COLO829 (cell line): ENCODE measurements around the gene ADCY7.

Experiments used
- DNase-seq: peaks from one replicate; pipeline ENCODE4 v3.0.0; 2012; ENCODE audit warnings: low spot score

Gene ADCY7

DNA sequence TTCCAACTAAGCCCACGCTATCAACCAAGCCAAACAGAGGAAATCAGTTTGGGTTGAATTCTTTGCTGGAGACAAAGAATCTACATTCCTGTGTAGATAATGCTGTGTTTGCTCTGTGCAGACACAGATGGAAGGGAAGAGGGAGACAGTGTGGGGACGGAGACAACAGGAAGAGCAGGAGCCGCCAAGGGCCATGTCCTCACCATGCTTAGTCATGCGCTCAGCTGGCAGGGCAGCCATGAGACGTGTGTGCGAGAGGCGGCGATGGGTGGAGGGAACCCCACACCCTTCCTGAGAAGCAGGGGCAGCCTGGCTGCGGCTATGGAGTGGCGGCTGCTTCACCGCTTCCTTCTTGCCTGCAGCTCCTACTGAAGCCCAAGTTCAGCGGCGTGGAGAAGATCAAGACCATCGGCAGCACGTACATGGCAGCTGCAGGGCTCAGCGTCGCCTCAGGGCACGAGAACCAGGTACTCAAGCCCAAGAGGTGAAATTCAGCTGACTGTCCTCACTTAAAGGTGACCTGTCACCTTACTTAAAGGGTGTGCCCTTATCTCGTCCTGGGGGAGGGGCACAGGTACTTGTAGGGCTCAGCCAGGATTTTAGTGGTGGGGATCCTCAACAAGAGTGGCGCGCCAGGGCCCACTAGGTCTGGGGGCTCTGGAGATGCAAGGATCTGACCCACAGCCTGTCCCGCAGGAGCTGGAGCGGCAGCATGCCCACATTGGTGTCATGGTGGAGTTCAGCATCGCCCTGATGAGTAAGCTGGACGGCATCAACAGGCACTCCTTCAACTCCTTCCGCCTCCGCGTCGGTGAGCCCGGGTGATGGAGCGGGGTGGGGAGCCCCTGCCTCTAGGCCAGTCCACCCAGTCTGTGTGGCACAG, 47.5 kb downstream of the ADCY7 start:
- no peak for DNase-seq

DNA sequence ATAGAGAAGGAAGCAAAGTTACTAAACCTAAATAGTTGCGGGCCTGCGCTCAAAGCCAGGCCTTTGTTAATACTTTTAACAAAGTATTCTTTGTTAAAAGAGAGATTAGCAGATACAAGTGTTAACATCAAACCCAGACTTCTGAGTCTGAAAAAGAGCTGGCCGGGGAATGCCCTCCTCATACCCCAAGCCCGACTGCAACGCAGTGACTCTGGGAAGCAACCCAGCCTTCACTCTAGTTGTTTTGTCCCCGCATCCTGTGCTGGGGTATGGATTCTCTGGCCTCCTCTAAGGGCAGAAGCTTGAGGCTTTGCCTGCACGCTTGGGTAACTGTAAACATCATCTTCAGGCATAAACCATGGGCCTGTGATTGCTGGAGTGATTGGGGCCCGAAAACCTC, 48.3 kb downstream of the ADCY7 start:
- DNase-seq, result peak; percentile 18

DNA sequence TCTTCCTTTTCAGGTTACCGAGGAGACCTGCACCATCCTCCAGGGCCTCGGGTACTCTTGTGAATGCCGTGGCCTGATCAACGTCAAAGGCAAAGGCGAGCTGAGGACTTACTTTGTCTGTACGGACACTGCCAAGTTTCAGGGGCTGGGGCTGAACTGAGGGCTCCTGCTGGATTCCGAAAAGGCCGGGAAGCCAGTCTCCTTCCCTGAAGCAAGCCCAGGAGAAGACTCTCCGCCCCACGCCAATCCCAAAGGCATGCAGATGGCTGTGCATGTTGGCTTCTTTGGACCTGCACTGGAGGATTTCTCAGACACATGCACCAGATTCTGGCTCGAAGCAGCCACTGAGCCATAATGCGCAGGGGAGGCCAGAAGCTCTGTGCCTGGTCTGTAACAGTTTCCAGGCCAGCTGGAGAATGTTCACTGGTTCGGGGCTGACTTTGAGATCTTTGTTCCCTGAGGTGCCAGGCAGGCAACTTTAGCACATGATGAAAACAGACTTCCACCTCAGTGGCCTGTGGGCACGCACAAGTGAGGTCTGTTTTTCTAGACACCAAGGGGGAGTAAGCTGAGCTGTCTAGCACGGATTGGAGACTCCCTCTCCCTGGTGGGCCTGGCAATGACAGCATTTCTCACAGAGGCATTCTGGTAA, 49.1 kb downstream of the ADCY7 start:
- DNase-seq, result no peak

DNA sequence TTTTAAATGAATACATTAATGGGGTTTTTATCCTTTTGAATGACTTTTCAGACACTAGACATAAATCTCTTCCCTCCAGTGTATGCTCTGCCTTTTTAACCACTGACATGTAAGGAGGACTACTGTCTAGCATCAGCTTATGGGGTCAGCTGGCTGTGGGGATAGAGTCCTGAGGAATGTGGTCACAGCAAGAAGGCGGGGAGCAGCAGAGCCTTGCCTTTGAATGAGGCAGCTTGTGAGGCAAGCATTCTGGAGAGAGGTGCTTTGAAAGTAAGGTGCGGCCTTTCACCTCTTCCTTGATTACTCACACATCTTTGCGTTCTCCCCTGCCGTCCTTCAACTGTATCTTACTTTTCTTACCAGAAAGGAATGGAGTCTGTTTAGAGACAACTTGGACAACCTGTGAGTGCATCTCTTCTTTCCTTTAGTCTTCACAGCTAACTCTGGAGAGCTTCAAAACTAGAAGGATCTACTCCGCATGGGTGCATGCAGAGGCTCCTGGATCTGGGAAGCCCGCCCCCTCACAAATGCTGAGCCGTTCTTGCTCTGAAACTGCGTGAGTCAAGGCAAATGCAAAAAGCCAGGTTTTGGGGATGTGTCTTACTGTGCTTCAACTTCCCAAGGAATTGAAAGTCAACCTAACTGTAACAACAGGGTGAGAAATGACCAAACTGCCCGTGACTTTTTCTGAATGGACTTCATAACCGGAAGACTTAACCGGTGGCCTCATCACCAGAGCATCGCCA, 49.9 kb downstream of the ADCY7 start:
- no peak for DNase-seq

DNA sequence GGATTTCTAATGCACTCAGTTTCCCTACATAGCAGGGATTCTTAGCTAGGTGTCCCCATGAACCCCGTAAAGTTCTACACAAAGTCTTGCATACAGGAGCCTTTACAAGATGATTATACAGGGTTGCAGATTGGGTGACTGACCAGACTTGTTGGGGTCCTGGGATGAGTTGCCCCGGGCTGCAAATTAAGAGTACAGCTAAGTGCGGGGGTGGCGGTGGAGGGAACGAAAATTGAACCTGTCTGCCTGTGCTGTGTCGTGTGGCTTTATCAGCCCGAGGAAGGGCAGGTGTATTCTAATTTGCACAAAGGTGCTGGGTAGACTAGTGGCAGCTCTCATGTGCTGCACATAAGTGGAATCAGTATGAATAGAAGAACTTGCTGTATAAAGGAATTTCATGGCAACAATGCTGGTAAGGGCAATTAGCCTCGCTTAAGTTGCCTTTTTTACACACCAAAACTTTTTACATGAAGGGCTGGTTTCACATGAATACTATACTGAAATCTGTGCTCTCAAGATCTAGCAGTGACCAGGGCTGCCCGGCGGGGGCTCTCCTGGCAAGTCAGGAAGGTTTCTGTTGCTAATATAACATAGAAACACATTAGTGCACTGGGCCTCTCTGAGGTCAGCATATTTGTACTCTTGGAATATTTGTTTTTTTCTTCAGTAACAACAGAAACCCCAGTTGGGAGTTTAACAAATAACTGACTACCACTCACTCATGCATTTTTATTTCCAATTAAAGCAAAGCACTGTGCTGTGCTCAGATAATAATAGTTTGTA, 50.7 kb downstream of the ADCY7 start:
- no peak for DNase-seq

DNA sequence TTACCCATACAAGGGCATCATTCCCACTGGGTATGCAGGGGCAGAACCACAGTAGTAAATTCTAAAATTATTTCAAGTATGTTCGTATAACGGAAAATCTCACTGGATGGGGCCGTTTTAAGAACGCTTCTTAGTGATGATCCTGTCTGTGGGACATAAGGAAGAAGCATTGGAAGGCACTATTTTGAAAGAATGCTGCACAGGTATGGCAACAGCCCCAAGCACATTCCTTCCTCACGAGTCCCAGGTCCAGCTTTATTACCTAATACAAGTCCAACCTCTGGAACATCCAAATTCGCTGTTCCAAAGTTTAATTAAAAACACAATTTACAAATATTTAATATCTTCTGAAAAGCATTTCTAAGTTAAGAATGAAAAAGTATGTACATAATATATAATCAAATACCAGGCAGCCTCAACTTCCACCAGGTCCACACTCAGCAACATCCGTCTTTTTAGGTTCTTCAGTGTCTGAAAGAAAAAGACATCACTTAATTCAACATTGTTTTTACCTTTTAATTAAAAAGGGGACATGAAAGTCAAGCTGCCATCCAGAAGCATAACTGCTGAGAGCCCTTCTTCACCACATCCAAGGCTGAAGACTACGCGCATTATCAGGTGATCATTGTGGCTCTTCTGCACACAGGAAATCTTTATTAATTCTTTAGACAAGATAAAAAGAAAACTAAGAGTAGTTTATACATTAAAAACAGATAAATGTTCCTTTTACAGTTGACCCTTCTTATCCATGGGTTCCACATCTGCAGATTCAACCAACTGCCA, 52.6 kb downstream of the ADCY7 start:
- DNase-seq, result no peak

DNA sequence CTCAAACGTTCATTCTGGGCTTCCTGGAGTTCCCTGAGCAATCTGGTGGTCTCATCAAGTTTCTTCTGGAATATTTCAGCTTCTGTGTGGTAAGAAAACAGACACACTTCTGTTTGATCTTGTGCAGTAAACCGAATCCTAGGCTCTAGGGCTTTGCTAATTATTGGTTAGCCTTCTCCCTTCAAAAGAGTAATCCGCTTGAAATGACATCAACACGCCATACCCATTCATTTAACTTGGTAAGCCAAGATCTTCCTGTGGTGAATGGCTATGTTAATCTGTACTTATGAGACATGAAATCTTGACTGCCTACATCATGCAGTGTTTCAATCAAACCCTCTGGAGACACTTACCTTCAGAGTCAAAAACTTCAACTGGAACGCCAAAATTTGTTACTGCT, 54.0 kb downstream of the ADCY7 start:
- no peak for DNase-seq

DNA sequence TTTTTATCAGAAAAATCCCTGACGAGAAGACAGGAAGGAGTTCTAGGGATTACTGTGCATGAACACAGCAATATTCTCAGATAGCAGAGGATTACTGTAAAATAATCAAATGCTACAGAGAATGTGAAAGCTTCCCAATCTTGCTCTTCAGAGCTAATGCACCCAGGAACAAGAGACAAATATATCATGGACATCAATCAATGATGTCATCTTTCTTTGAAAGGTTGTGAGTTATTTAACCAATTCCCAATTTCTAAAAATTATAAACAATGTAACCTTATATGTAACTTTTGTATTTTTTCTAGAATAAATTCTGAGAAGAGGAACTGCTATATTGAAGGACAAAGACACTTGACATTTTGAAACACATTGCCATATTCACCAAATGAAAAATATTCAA, 56.0 kb downstream of the ADCY7 start:
- DNase-seq, result no peak

DNA sequence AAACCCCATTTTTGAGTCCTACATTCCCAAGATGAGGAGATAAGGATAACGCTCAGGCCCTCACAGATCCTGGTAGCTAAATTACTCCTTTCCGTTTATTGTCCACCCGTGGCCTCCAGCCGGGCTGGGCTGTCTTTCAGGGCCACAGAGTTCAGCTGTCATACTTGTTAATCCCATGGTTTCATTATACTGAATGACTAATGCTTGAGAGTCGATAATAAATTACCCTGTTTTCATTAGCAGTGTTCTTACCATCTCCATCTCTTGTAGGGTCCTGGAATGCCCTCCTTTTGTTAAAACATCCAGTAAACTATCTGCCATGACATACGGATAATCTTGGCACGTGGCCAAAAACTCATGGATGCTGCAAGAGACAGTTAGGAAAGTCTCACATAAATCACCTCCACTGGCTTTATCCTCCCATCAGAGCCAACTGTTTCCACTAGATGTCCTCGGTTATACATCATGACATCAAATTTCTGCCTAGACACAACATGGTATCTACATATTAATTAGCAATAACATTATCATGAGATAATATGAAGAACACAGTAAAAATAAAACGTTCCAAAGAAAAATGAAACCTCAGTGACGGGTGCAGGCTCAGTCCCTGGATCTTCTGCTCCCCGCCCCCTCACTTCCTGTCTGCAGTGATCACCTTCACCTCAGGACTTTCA, 57.1 kb downstream of the ADCY7 start:
- DNase-seq, result no peak

DNA sequence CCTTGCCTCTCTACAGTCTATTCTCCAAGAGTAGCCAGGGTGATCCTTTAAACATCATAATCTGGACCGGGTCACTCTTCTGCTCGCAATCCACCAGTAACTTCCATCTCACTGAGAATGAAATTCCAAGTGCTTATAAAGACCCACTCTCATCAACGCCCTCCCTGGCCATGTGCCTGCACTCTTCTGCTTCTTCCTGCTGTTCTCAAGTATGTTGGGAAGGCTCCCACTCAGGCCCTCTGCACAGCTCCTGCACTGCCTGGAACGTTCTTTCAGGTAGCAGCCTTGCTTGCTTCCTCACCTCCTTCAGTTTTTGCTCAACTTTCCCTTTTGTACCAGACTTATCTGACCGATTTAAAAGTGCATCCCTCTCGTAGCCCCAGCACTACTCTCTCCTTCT, 58.0 kb downstream of the ADCY7 start:
- DNase-seq, result no peak

DNA sequence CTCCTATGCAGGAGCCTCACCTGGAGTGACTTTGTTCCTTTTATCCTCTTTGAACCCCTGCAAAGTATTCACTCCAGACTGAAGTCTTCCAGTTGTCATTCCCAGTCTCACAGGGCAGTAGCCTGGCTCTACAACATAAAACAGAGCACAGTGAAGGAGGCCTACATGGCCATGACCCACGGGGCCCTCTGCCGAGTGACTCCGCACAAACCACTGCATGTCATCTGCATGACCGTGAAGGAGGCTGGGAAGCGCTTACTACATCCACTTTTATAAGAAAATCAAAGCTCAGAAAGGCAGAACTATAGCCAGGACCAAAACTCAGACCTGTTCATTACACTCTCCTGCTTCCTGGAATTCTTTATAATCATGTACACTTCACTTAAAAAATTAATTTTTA, 59.9 kb downstream of the ADCY7 start:
- DNase-seq, result no peak

DNA sequence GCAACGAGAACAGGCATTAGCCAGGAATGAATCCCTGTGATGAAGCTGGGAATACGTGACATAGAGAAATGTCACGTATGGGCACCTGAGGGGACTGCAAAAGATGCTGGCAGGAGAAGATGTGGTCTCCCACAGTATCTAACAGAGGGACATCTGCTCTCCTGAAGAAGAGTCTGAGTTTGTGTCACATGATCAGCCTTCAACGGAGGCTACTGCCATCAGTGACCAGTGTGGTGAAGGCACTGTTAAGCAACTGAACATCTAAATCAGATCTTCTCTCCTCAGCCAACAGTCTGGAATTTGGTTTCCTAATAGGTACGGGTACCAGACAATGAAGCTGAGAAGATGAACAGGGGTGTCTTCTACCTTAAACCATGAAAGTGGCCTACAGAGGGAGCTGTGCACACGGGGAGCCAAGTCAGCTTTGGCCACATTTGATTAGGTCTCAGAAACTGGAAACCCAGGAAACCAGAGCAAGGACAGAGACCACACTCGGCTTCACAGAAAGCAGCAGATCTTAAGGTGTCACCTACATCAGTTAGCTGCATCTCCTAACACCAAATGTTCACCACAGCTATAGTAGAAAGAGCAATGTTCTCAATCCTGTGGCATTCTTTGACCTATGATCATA, 60.6 kb downstream of the ADCY7 start:
- DNase-seq, result no peak

DNA sequence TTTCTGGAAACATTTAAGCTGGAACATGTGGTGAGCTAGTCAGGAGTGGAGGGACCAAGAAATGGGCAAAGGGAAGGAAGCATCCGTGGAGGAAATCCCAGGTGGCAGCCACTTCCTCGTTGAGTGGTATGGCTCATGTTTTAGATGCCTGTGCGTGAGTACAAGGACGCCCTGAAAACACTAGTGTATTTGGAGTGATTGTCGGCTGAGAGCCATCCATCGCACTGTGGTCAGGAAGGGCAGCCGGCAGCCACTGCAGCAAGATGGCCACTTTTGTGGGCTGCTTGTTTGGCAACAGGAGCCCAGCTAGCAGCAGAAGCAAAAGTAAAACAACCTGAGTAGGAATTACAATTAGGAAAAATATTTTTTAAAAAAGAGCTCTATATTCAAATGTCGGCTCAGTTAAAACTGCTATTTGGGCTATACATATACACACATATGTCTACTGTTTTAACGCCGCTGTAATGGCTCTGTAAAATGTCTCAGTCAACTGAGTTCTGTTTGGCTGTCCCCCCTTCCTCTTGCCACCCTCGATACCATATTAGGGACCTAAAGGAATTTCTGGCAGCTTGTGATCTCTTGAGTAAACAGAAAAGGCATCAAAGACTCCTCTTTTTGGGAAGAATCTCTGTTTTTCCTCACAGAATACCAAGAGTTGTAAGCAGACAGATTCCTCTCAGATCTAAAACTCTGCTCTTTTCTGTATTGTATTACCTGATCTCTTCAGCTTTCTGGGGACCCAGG, 63.3 kb downstream of the ADCY7 start:
- no peak for DNase-seq

DNA sequence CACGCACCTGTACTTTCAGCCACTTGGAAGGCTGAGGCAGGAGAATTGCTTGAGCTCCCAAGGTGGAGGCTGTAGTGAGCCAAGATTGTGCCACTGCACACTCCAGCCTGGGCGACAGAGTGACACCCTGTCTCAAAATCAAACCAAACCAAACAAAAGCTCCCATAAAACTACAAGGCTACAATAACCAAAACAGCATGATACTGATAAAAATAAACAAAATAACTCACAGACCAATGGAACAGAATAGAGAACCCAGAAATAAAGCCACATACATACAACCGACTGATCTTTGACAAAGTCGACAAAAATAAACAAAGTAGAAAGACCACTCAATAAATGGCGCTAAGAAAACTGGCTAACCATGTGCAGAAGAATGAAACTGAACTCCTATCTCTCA, 65.2 kb downstream of the ADCY7 start:
- no peak for DNase-seq

DNA sequence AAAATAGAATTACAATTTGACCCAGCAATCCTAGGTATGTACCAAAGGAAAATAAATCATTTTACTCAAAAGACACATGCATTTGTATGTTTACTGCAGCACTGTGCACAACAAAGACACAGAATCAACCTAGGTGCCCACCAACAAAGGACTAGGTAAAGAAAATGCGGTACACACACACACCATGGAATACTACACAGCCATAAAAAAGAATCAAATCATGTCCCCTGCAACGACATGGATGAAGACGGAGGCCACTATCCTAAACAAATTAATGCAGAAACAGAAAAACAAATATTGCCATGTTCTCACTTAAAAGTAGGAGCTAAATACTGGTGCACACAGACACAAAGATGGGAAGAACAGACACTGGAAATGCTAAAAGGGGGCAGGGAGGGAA, 66.2 kb downstream of the ADCY7 start:
- DNase-seq, result no peak

DNA sequence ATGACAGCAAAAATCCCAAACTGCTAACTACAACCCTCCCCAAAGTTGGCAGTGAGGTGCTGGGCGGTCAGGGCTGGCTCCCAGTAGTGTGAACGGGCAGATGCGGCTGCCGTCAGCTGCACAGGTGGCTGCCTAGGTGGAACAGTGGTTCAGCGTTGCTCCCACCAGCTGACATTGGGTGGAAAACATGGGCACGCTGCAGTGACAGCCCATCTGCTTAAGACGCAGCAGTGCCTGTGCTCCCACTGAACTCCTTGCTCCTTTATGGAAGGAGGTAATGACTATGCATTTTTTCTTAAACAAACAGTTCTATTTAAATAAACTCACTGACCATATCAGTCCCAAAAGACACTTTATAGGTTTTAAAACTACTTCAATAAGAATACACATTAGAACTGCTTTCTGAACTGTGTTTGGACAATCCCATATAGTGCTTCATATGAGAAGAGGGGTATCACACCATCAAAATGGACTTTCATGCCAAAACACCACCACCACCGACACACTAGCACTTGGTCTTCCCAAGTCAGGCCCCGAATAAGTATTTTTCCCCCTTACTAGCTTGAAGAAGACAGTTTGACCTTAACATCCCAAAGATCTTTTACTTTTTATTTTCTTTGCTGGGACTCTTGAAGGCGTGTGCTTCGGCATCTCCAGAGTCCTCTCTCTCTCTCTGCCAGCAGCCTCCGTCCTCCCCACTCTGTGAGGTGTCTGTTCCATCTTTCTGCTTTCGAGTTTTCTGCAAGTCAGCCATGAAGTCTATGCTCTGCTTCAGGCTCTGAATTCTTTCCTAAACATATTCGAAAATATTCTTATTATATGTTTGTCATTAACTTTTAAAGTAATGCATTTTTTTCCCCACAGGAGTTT, 68.0 kb downstream of the ADCY7 start:
- no peak for DNase-seq

DNA sequence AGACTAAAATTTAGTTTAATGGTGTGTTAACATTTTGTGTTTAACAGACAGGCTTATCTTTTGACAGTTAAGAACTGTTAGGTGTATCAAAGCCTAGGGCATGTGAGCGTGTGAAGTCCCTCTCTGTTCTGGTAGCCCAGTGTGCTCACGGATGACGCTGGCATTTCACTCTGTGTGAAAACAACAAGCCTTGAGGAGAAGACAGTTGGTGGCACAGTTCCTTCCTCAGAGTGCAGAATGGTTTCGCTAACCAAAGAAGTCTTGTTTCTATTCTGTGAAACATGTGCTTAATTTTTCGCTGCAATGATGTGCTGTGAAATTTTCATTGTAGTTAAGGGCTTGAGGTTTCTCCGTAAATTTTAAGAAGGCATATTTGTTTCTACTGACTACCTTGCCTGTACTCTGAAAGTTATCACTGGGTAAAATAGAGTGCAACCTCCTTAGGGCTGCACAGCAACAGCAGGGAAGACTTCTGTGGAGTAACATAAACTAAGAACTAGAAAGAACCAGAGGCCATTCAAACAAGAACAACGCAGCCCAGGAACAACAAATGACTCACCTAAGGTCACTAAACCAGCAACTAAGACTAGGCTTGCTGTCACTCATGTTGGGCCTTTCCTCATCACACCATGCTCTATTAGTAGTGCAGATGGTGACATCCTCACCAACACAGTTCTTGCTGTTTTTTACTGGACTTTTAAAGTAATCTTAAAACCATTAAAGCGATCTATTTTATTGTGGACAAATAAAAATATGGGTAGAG, 69.0 kb downstream of the ADCY7 start:
- DNase-seq, result no peak

DNA sequence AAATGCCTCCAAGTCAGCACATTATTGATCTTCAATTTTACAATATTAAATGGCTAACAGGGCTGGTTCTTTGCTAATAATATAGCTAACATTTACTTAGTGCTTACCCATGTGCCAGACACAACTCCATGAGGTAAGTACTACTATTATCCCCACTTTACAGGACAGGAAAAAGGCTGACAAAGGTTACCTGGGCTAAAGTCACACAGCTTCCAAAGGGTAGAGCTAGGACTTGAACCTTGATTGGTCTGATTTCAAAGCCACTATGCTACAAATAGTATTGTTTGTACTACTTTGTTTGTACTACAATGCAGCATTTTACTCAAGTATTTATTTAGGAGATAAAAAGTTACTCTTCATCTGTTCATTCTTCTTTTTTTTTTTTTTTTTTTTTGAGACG, 70.5 kb downstream of the ADCY7 start:
- no peak for DNase-seq
